DND-41 (cell line): ENCODE results near the gene ALG6.

Source experiments
- ATAC-seq: fragments of 200-7000 bp; cut with Tn5 transposase; 3 replicates; pipeline ENCODE4 v1.9.1; 2021; ENCODE audit warnings: low read depth; ENCODE audit not compliant: insufficient read depth
- DNase-seq: peaks from one replicate; pipeline ENCODE4 v3.0.0-alpha.2; 2020
- H2AFZ ChIP-seq: 2 replicates; pipeline ENCODE4 v1.6.0; 2012; ENCODE audit warnings: low read depth, low read length
- H3K27ac ChIP-seq: 2 replicates; pipeline ENCODE4 v1.5.1; 2012; ENCODE audit warnings: low read length, inconsistent platforms
- H3K27me3 ChIP-seq: fragments of 200-600 bp; sonication (generic); 2 replicates; pipeline ENCODE4 v1.6.0; 2012; ENCODE audit warnings: low read length, mild to moderate bottlenecking, inconsistent platforms; ENCODE audit not compliant: insufficient read depth, poor library complexity
- H3K36me3 ChIP-seq: 2 replicates; pipeline ENCODE4 v1.5.1; 2012; ENCODE audit warnings: low read length, inconsistent platforms; ENCODE audit not compliant: insufficient read depth
- H3K4me1 ChIP-seq: 2 replicates; pipeline ENCODE4 v1.5.1; 2012; ENCODE audit warnings: mild to moderate bottlenecking, low read length; ENCODE audit not compliant: insufficient read depth
- H3K4me2 ChIP-seq: 2 replicates; pipeline ENCODE4 v1.6.0; 2012; ENCODE audit warnings: mild to moderate bottlenecking, moderate library complexity, low read length, inconsistent platforms; ENCODE audit not compliant: insufficient read depth
- H3K4me3 ChIP-seq, 2 experiments: fragments of 200-600 bp in 1 of 2; shearing (Covaris generic) in 1 of 2; 2 replicates each; pipeline ENCODE4 v1.5.1; 2012 to 2016; ENCODE audit warnings: inconsistent platforms in 2 of 2, low read length in 2 of 2, mild to moderate bottlenecking in 2 of 2, low read depth in 1 of 2, moderate library complexity in 1 of 2
- H3K79me2 ChIP-seq: 2 replicates; pipeline ENCODE4 v1.6.0; 2012; ENCODE audit warnings: low read length, inconsistent platforms; ENCODE audit not compliant: insufficient read depth
- H3K9ac ChIP-seq: 2 replicates; pipeline ENCODE4 v1.6.0; 2012; ENCODE audit warnings: low read depth, mild to moderate bottlenecking, inconsistent platforms, low read length, moderate library complexity
- H3K9me3 ChIP-seq: 2 replicates; pipeline ENCODE4 v1.5.1; 2012; ENCODE audit warnings: low read length, moderate library complexity, mild to moderate bottlenecking, inconsistent platforms; ENCODE audit not compliant: insufficient read depth, severe bottlenecking
- H4K20me1 ChIP-seq: 2 replicates; pipeline ENCODE4 v1.6.0; 2012; ENCODE audit warnings: low read length; ENCODE audit not compliant: insufficient read depth
- EZH2 ChIP-seq: IDR thresholded peaks from 3 replicates; pipeline ENCODE4 v1.6.1; 2012; ENCODE audit warnings: borderline replicate concordance, low read depth, mild to moderate bottlenecking, moderate library complexity, low read length, inconsistent platforms; ENCODE audit not compliant: severe bottlenecking
- TF ChIP-seq, protein P1 (sequence below): IDR thresholded peaks from 2 replicates; pipeline ENCODE4 v1.5.1; 2012; ENCODE audit warnings: borderline replicate concordance, low read length, moderate library complexity, mild to moderate bottlenecking; ENCODE audit not compliant: poor library complexity, severe bottlenecking; ENCODE audit errors: extremely low read depth

Gene ALG6

DNA sequence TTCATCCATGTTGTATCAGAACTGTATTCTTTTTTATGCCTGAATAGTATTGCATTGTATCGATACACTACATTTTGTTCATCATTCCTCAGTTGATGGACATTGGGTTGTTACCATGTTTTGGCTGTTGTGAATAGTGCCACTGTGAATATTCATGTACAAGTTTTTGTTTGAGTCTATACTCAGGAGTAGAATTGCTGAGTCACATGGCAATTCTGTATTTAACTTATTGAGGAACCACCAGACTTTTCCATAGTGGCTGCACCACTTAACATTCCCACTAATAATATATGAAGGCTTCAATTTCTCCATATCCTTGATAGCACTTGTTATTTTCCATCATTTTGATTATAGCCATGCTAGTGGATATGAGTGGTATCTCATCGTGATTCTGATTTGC lies 56.2 kb downstream of the ALG6 start:
- no peak overlapping the region for H3K4me3 ChIP-seq
- H3K27me3 ChIP-seq, result no peaks in the 10 kb centered on the region
- no peak for ATAC-seq
- no peaks in the 10 kb centered on the region for H4K20me1 ChIP-seq
- no peak overlapping the region for H2AFZ ChIP-seq
- H3K9ac ChIP-seq, result no peak overlapping the region
- no peaks in the 10 kb centered on the region for H3K9me3 ChIP-seq
- no peak for DNase-seq
- no peaks in the 10 kb centered on the region for H3K79me2 ChIP-seq
- TF ChIP-seq, protein P1, sequence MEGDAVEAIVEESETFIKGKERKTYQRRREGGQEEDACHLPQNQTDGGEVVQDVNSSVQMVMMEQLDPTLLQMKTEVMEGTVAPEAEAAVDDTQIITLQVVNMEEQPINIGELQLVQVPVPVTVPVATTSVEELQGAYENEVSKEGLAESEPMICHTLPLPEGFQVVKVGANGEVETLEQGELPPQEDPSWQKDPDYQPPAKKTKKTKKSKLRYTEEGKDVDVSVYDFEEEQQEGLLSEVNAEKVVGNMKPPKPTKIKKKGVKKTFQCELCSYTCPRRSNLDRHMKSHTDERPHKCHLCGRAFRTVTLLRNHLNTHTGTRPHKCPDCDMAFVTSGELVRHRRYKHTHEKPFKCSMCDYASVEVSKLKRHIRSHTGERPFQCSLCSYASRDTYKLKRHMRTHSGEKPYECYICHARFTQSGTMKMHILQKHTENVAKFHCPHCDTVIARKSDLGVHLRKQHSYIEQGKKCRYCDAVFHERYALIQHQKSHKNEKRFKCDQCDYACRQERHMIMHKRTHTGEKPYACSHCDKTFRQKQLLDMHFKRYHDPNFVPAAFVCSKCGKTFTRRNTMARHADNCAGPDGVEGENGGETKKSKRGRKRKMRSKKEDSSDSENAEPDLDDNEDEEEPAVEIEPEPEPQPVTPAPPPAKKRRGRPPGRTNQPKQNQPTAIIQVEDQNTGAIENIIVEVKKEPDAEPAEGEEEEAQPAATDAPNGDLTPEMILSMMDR, result no peak
- no peak for TF ChIP-seq EZH2
- H3K27ac ChIP-seq, result no peak overlapping the region
- peaks cover 8% of the 10 kb centered on the region; the same call in 1 of the 2 replicates for H3K36me3 ChIP-seq
- H3K4me1 ChIP-seq, result no peaks in the 10 kb centered on the region
- H3K4me2 ChIP-seq, result no peak overlapping the region

DNA sequence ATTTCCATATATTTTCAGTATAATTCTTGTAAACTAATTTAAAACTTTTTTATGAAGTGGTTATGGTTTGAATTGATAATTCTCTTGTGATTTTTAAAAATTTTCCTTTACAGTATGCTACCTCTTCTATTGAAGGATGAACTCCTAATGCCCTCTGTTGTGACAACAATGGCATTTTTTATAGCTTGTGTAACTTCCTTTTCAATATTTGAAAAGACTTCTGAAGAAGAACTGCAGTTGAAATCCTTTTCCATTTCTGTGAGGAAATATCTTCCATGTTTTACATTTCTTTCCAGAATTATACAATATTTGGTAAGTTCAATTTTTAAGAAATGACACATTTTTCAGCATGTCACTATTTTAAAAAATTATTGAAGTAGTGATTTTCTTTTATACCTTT lies 61.4 kb downstream of the ALG6 start:
- no peaks in the 10 kb centered on the region for H3K27me3 ChIP-seq
- no peaks in the 10 kb centered on the region for H4K20me1 ChIP-seq
- H3K9me3 ChIP-seq, result peaks cover 9% of the 10 kb centered on the region
- H3K9ac ChIP-seq, result no peak overlapping the region
- TF ChIP-seq EZH2, result no peak
- no peak overlapping the region for H2AFZ ChIP-seq
- H3K4me3 ChIP-seq, result no peak overlapping the region
- no peaks in the 10 kb centered on the region for H3K79me2 ChIP-seq
- ATAC-seq (no peak), DNase-seq (no peak)
- no peaks in the 10 kb centered on the region for H3K4me1 ChIP-seq
- peaks cover 33% of the 10 kb centered on the region for H3K36me3 ChIP-seq
- no peak overlapping the region for H3K27ac ChIP-seq
- H3K4me2 ChIP-seq, result no peak overlapping the region

DNA sequence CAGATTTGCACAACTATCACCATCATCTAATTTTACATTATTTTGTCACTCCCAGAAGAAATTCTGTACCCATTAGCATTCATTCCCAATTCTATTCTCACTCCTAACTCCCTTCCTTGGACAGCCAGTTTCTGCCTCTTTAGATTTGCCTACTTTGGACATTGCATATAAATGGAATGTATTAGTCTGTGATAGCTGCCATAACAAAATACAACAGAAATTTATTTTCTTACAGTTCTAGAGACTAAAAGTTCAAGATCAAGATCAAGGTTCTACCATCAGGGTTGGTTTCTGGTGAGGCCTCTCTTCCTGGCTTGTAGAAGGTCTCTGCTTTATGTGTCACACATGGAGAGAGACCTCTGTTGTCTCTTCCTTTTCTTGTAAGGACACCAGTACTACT lies 61.9 kb downstream of the ALG6 start:
- DNase-seq (no peak), ATAC-seq (no peak)
- Histone ChIP-seq H3K36me3 (peaks cover 33% of the 10 kb centered on the region), H3K27me3 (no peaks in the 10 kb centered on the region), H2AFZ (no peak overlapping the region), H3K9ac (no peak overlapping the region), H3K4me1 (no peaks in the 10 kb centered on the region), H3K9me3 (peaks cover 9% of the 10 kb centered on the region), H3K27ac (no peak overlapping the region), H3K4me2 (no peak overlapping the region), H4K20me1 (no peaks in the 10 kb centered on the region), H3K4me3 (no peak overlapping the region), H3K79me2 (no peaks in the 10 kb centered on the region)
- TF ChIP-seq, protein P1, result no peak
- no peak for TF ChIP-seq EZH2

DNA sequence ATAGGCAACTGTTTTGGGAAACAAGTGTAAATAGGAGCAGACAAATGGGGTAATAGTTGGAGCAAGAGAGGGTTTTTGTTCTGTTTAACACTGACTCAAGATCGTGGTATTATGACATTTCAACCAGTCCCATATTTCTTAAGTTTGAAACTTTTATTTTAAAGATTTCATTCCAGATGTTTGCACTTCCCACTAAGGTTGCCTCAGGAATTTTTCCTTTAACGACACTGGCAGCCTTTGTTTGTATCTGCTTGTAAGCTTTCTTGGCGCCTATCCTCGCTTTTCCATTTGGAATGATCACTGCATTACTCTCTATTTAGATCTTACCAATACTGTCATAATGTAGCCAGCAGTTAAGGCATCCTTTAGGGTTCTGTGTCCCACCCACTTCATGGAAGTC lies 67.7 kb downstream of the ALG6 start:
- Histone ChIP-seq H3K4me1 (no peaks in the 10 kb centered on the region), H4K20me1 (no peaks in the 10 kb centered on the region), H3K4me2 (no peak overlapping the region), H3K27ac (no peak overlapping the region), H3K4me3 (no peak overlapping the region), H2AFZ (no peak overlapping the region), H3K9ac (no peak overlapping the region), H3K79me2 (no peaks in the 10 kb centered on the region), H3K9me3 (peaks cover 2% of the 10 kb centered on the region), H3K27me3 (no peaks in the 10 kb centered on the region), H3K36me3 (peaks cover 41% of the 10 kb centered on the region; the same call in 1 of the 2 replicates)
- TF ChIP-seq, protein P1, result no peak
- no peak for TF ChIP-seq EZH2
- no peak for DNase-seq
- no peak for ATAC-seq
